HEK293T (cell line): ENCODE results near the gene ARHGAP8.

Experiments used
- BHLHE40 ChIP-seq: fragments of 450-650 bp; IDR thresholded peaks from 2 replicates; pipeline ENCODE4 v1.6.1; 2016; ENCODE audit warnings: mild to moderate bottlenecking, moderate library complexity, borderline replicate concordance
- FOXK2 ChIP-seq: fragments of 450-650 bp; IDR thresholded peaks from 2 replicates; pipeline ENCODE4 v1.6.1; 2016; ENCODE audit warnings: mild to moderate bottlenecking
- SUZ12 ChIP-seq: fragments of 450-650 bp; IDR thresholded peaks from 2 replicates; pipeline ENCODE4 v1.6.1; 2016; ENCODE audit warnings: mild to moderate bottlenecking

DNA sequence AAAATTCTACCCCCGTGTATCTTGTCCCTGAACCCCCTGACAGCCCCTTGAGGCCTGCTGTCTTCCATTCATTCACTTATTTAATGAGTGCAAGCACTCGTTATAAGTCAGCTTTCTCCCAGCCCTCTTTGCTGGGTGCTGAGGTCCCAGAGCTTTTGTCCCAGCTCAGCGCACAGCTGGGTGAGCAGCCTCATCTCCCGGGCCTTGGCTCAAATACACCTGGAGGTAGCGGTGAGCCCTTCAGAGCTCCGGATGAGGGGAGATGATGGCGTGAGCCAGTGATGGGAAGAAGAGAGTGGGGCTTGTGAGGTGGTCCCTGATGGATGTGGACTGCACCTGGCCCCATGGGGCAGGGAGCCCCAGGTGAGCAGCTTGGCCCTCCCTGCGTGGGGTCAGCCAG is 18.1 kb upstream of the ARHGAP8 start:
- TF ChIP-seq SUZ12 (no peak), BHLHE40 (no peak), FOXK2 (no peak)
